HepG2 (cell line): Measurements from ENCODE around the gene ZC3H4. TPM values are rescaled to one million over a fixed set of nuclear protein-coding genes. Genes with fewer than 3 reads are reported as not detected.

ENCODE experiments used
- AKAP8 ChIP-seq: sonication (generic); formaldehyde crosslinking; IDR thresholded peaks from 2 replicates; pipeline ENCODE4 v1.5.1; 2020; ENCODE audit warnings: mild to moderate bottlenecking, missing genetic modification reagents
- ARNT2 ChIP-seq: sonication (generic); formaldehyde crosslinking; IDR thresholded peaks from 2 replicates; pipeline ENCODE4 v1.8.0; 2022; ENCODE audit warnings: mild to moderate bottlenecking, low read depth, missing genetic modification reagents, moderate library complexity
- ATF6 ChIP-seq: sonication (generic); formaldehyde crosslinking; conservative IDR thresholded peaks from 2 replicates; pipeline ENCODE4 v1.4.0; 2020; ENCODE audit warnings: missing genetic modification reagents
- ATRX ChIP-seq: sonication (generic); formaldehyde crosslinking; IDR thresholded peaks from 2 replicates; pipeline ENCODE4 v1.4.0; 2020; ENCODE audit warnings: missing genetic modification reagents, borderline replicate concordance
- ETV6 ChIP-seq: sonication (generic); formaldehyde crosslinking; conservative IDR thresholded peaks from 2 replicates; pipeline ENCODE4 v1.4.0; 2020; ENCODE audit warnings: missing genetic modification reagents
- GPN1 ChIP-seq: sonication (generic); formaldehyde crosslinking; IDR thresholded peaks from 2 replicates; pipeline ENCODE4 v1.5.1; 2020; ENCODE audit warnings: missing genetic modification reagents, borderline replicate concordance
- KAT8 ChIP-seq: IDR thresholded peaks from 2 replicates; pipeline ENCODE4 v1.6.1; 2016; ENCODE audit warnings: missing genetic modification reagents, missing compliant biosample characterization
- KDM4B ChIP-seq: sonication (generic); formaldehyde crosslinking; IDR thresholded peaks from 2 replicates; pipeline ENCODE4 v1.4.0; 2020; ENCODE audit warnings: missing genetic modification reagents
- REPIN1 ChIP-seq: sonication (generic); formaldehyde crosslinking; IDR thresholded peaks from 2 replicates; pipeline ENCODE4 v1.8.0; 2022; ENCODE audit warnings: missing genetic modification reagents, low read depth, mild to moderate bottlenecking, borderline replicate concordance
- SMARCE1 ChIP-seq: fragments of 450-650 bp; IDR thresholded peaks from 2 replicates; pipeline ENCODE4 v1.6.1; 2017; ENCODE audit warnings: borderline replicate concordance
- TRIM24 ChIP-seq: sonication (generic); formaldehyde crosslinking; IDR thresholded peaks from 2 replicates; pipeline ENCODE4 v1.8.0; 2022; ENCODE audit warnings: mild to moderate bottlenecking, missing genetic modification reagents
- ZBTB1 ChIP-seq: sonication (generic); formaldehyde crosslinking; IDR thresholded peaks from 2 replicates; pipeline ENCODE4 v1.4.0; 2020; ENCODE audit warnings: missing genetic modification reagents, borderline replicate concordance
- ZFP36L1 ChIP-seq: sonication (generic); formaldehyde crosslinking; IDR thresholded peaks from 2 replicates; pipeline ENCODE4 v1.8.0; 2022; ENCODE audit warnings: mild to moderate bottlenecking, missing genetic modification reagents, moderate library complexity
- ZMAT3 ChIP-seq: sonication (generic); formaldehyde crosslinking; conservative IDR thresholded peaks from 2 replicates; pipeline ENCODE4 v1.7.0; 2021; ENCODE audit warnings: missing genetic modification reagents
- ZNF17 ChIP-seq: sonication (generic); formaldehyde crosslinking; IDR thresholded peaks from 2 replicates; pipeline ENCODE4 v1.5.0; 2020; ENCODE audit warnings: mild to moderate bottlenecking, missing genetic modification reagents
- ZNF572 ChIP-seq: sonication (generic); formaldehyde crosslinking; IDR thresholded peaks from 2 replicates; pipeline ENCODE4 v1.5.1; 2020; ENCODE audit warnings: mild to moderate bottlenecking, missing genetic modification reagents
- ZNF615 ChIP-seq: sonication (generic); formaldehyde crosslinking; IDR thresholded peaks from 2 replicates; pipeline ENCODE4 v1.5.0; 2020; ENCODE audit warnings: mild to moderate bottlenecking, missing genetic modification reagents, borderline replicate concordance
- polyA plus RNA-seq, 8 experiments: library from polyadenylated mRNA; depleted of rRNA in 3 of 8; stranded (reverse) in 7 of 8; unstranded in 1 of 8; fragments of >200 nt; fragmentation: Illumina TruSeq in 4 of 8; extraction: Trizol in 4 of 8; gene quantifications; 2 replicates each; pipeline versions ENCODE4 v1.2.1 to v1.2.3, GENCODE V29; 2011 to 2016; ENCODE audit warnings: low read depth in 4 of 8, missing spikeins in 1 of 8, mixed read lengths in 1 of 8; ENCODE audit not compliant: insufficient read depth in 1 of 8
- total RNA-seq, 5 experiments: library from RNA; depleted of rRNA; stranded (reverse); fragments of >200 nt; fragmentation: Illumina TruSeq; extraction: Trizol; gene quantifications; 2 replicates each; pipeline ENCODE4 v1.2.3, GENCODE V29; 2016; ENCODE audit warnings: low read depth in 1 of 5
- TF ChIP-seq, protein P1 (sequence below): IDR thresholded peaks from 2 replicates; pipeline ENCODE4 v1.6.1; 2016; ENCODE audit warnings: low read depth, control low read depth
- TF ChIP-seq, protein P2 (sequence below): sonication (generic); formaldehyde crosslinking; IDR thresholded peaks from 2 replicates; pipeline ENCODE4 v1.5.1; 2020; ENCODE audit warnings: missing genetic modification reagents, mild to moderate bottlenecking, borderline replicate concordance
- TF ChIP-seq, protein P3 (sequence below): sonication (generic); formaldehyde crosslinking; IDR thresholded peaks from 2 replicates; pipeline ENCODE4 v1.4.0; 2020; ENCODE audit warnings: missing genetic modification reagents, borderline replicate concordance

The ZC3H4 gene
- total and polyA plus RNA-seq, 2 of the 13 experiments (the other 11 are each of a cell fraction or from before 2014, with no cell fraction given), result 1.8 to 10.7 TPM

DNA sequence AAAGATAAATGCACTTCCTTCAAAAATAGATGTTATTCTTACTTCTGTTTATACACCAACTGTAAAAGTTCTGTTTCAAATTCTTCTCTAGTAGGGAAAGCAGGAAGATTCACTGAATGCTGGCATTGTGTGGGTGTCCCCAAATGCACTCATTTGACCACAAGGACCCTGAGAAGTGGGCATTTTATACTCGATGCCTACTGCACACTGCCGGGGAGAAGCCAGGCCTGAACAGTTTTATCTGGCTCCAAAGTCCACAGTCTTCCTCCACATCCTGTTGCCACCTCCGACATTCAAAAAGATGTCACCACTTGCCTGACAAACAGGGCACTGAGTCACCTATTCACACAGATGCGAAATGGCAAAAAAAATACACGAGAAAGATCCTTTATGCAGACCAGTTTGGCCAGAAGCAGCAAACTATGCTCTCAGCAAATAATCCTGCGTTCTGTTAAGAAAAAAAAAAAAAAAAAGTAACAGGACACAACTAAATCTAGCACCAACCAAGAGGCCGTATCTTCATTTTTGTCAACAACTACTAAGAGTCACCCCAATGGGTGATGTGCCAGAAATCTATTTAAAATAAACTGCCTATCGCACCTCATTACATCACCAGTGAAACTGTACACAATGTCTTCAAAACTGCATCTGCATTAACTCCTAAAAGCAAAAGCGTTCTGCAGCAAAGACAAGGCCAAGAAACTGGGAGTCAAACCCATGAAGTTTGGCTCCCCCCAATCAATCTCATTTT lies 6.2 kb downstream of the ZC3H4 start (continued):
- TF ChIP-seq ZNF572, result no peak
- TF ChIP-seq SMARCE1, result no peak
- TF ChIP-seq TRIM24, result no peak
- TF ChIP-seq GPN1 (CRISPR knock-in tag), result no peak
- TF ChIP-seq ZMAT3 (CRISPR knock-in tag), result no peak
- no peak for TF ChIP-seq ZNF17 (CRISPR knock-in tag)
- no peak for TF ChIP-seq ZFP36L1 (CRISPR knock-in tag)
- no peak for TF ChIP-seq AKAP8 (CRISPR knock-in tag)
- TF ChIP-seq, protein P1, sequence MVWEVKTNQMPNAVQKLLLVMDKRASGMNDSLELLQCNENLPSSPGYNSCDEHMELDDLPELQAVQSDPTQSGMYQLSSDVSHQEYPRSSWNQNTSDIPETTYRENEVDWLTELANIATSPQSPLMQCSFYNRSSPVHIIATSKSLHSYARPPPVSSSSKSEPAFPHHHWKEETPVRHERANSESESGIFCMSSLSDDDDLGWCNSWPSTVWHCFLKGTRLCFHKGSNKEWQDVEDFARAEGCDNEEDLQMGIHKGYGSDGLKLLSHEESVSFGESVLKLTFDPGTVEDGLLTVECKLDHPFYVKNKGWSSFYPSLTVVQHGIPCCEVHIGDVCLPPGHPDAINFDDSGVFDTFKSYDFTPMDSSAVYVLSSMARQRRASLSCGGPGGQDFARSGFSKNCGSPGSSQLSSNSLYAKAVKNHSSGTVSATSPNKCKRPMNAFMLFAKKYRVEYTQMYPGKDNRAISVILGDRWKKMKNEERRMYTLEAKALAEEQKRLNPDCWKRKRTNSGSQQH (CRISPR knock-in tag), result no peak
- TF ChIP-seq ETV6, result no peak
- 0 out of 2 replicates have a peak, but pooled peaks have one; percentile 27 for TF ChIP-seq ARNT2 (CRISPR knock-in tag)
- no peak for TF ChIP-seq ATF6 (CRISPR knock-in tag)
- 0 out of 2 replicates have a peak, but pooled peaks have one; percentile 25 for TF ChIP-seq KDM4B (CRISPR knock-in tag)
- TF ChIP-seq, protein P2, sequence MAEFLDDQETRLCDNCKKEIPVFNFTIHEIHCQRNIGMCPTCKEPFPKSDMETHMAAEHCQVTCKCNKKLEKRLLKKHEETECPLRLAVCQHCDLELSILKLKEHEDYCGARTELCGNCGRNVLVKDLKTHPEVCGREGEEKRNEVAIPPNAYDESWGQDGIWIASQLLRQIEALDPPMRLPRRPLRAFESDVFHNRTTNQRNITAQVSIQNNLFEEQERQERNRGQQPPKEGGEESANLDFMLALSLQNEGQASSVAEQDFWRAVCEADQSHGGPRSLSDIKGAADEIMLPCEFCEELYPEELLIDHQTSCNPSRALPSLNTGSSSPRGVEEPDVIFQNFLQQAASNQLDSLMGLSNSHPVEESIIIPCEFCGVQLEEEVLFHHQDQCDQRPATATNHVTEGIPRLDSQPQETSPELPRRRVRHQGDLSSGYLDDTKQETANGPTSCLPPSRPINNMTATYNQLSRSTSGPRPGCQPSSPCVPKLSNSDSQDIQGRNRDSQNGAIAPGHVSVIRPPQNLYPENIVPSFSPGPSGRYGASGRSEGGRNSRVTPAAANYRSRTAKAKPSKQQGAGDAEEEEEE (CRISPR knock-in tag), result no peak
- no peak for TF ChIP-seq REPIN1 (CRISPR knock-in tag)
- TF ChIP-seq ZNF615 (CRISPR knock-in tag), result no peak
- TF ChIP-seq ATRX (CRISPR knock-in tag), result no peak
- peak; percentile 64 for TF ChIP-seq KAT8
- TF ChIP-seq, protein P3, sequence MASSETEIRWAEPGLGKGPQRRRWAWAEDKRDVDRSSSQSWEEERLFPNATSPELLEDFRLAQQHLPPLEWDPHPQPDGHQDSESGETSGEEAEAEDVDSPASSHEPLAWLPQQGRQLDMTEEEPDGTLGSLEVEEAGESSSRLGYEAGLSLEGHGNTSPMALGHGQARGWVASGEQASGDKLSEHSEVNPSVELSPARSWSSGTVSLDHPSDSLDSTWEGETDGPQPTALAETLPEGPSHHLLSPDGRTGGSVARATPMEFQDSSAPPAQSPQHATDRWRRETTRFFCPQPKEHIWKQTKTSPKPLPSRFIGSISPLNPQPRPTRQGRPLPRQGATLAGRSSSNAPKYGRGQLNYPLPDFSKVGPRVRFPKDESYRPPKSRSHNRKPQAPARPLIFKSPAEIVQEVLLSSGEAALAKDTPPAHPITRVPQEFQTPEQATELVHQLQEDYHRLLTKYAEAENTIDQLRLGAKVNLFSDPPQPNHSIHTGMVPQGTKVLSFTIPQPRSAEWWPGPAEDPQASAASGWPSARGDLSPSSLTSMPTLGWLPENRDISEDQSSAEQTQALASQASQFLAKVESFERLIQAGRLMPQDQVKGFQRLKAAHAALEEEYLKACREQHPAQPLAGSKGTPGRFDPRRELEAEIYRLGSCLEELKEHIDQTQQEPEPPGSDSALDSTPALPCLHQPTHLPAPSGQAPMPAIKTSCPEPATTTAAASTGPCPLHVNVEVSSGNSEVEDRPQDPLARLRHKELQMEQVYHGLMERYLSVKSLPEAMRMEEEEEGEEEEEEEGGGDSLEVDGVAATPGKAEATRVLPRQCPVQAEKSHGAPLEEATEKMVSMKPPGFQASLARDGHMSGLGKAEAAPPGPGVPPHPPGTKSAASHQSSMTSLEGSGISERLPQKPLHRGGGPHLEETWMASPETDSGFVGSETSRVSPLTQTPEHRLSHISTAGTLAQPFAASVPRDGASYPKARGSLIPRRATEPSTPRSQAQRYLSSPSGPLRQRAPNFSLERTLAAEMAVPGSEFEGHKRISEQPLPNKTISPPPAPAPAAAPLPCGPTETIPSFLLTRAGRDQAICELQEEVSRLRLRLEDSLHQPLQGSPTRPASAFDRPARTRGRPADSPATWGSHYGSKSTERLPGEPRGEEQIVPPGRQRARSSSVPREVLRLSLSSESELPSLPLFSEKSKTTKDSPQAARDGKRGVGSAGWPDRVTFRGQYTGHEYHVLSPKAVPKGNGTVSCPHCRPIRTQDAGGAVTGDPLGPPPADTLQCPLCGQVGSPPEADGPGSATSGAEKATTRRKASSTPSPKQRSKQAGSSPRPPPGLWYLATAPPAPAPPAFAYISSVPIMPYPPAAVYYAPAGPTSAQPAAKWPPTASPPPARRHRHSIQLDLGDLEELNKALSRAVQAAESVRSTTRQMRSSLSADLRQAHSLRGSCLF, result no peak
- no peak for TF ChIP-seq ZBTB1 (CRISPR knock-in tag)
